B cell (primary cell): ENCODE results near the gene TFG.

Experiments
- EZH2 ChIP-seq: IDR thresholded peaks from 2 replicates; pipeline ENCODE4 v1.6.1; 2012; ENCODE audit warnings: borderline replicate concordance, low read depth, mild to moderate bottlenecking, moderate library complexity, low read length; ENCODE audit not compliant: insufficient read depth, poor library complexity, severe bottlenecking
- TF ChIP-seq, protein P1 (sequence below): fragments of 200-600 bp; IDR thresholded peaks from one replicate; pipeline ENCODE4 v1.8.0; 2022; ENCODE audit warnings: antibody characterized with exemption, mild to moderate bottlenecking

- TF ChIP-seq, protein P1, sequence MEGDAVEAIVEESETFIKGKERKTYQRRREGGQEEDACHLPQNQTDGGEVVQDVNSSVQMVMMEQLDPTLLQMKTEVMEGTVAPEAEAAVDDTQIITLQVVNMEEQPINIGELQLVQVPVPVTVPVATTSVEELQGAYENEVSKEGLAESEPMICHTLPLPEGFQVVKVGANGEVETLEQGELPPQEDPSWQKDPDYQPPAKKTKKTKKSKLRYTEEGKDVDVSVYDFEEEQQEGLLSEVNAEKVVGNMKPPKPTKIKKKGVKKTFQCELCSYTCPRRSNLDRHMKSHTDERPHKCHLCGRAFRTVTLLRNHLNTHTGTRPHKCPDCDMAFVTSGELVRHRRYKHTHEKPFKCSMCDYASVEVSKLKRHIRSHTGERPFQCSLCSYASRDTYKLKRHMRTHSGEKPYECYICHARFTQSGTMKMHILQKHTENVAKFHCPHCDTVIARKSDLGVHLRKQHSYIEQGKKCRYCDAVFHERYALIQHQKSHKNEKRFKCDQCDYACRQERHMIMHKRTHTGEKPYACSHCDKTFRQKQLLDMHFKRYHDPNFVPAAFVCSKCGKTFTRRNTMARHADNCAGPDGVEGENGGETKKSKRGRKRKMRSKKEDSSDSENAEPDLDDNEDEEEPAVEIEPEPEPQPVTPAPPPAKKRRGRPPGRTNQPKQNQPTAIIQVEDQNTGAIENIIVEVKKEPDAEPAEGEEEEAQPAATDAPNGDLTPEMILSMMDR = no peak
- no peak for TF ChIP-seq EZH2
Measured at GRCh38 chr3:100682854-100683760, 26.2 kb upstream of the TFG start.
